ENCODE results near the gene ALX4.

Gene ALX4

DNA sequence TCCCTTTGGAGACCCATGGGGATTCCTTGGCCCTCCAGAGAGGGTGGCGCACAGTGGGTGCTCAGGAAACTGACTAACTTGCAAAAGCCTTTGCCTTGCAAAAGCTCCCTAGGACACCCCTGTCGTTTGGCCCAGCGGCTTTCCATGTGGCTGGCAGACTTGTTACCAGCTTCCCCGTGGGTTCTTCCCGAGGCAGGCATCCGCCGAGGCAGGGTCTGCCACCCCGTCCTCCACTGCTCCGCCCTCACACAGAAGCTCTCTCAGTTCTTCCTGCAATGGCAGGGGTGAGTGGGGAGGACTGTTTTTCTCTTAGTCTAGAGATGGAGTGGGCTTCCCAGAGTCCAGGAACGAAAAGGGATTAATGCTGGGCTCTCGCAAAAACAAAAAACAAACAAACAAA is 23.0 kb downstream of the ALX4 start:
- H3K9me3 ChIP-seq (ENCODE audit: low read length), result no peaks in the 10 kb centered on the region
- no peak overlapping the region for H3K4me3 ChIP-seq (ENCODE audit: low read depth in 1 of 2, low read length in 2 of 2)
- no peaks in the 10 kb centered on the region for H3K4me1 ChIP-seq (ENCODE audit: insufficient read depth, low read length)
- H3K9ac ChIP-seq (ENCODE audit: low read length), result no peak overlapping the region
- H3K27me3 ChIP-seq (ENCODE audit: control insufficient read depth in 1 of 2, insufficient read depth in 2 of 2, low read length in 2 of 2), result peaks cover 0 to 8% of the 10 kb centered on the region in 2 donors
- no peak overlapping the region for H3K27ac ChIP-seq (ENCODE audit: low read depth, low read length)
- H3K36me3 ChIP-seq (ENCODE audit: insufficient read depth, low read length), result no peaks in the 10 kb centered on the region

DNA sequence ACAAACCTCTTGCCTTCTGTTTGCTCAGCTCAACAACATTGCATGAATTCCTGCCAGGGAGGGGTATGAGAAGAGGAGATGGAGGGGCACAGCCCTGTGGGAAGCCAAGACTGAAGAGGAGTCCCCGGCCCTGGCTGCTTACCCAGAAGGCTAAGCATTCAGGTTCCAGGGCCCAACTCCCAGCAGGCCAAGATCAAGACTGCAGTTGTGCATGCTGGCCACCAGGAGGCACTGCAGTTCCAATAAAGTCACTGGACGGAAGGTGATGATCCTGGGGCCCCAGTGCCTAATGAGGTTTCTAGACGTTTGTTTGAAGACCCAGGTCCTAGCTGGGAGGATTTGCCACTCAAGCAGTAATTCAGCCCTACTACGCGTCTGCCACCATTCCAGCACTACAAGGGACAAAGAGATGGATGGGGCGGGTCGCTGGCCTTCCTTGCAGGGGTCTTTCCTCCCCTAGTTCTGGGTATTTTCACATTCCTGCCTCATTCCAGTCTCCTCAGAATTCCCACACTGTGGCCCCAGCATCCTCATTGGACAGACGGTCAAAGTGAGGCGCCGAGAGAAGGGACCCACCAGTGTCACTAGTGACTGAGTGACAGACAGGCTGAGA is 23.6 kb downstream of the ALX4 start:
- Histone ChIP-seq H3K4me1 (ENCODE audit: insufficient read depth, low read length) (no peaks in the 10 kb centered on the region), H3K9me3 (ENCODE audit: low read length) (no peaks in the 10 kb centered on the region), H3K4me3 (ENCODE audit: low read depth in 1 of 2, low read length in 2 of 2) (no peak overlapping the region), H3K36me3 (ENCODE audit: insufficient read depth, low read length) (no peaks in the 10 kb centered on the region), H3K27ac (ENCODE audit: low read depth, low read length) (no peak overlapping the region), H3K9ac (ENCODE audit: low read length) (no peak overlapping the region), H3K27me3 (ENCODE audit: control insufficient read depth in 1 of 2, insufficient read depth in 2 of 2, low read length in 2 of 2) (peaks cover 0 to 8% of the 10 kb centered on the region in 2 donors)

DNA sequence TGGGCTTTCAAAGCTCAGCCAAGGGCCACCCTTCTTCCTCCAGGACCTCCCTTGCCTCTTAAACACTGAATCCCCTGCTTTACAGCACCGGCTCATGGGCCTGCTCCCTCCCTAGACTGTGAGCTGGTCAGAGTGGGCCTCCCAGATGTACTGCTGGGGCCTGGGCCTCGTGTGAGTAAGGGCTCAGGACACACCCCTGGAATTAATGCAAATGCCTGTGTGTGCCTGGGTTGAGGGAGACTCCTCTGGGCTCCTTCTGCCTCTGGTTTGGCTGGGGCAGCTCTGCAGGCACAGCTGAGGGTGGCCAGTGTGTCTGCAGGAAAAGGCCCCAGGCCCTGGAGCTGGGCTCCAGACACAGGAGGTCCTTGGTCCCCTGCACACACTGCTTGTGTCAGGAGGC is 24.2 kb downstream of the ALX4 start:
- Histone ChIP-seq H3K36me3 (ENCODE audit: insufficient read depth, low read length) (no peaks in the 10 kb centered on the region), H3K4me1 (ENCODE audit: insufficient read depth, low read length) (no peaks in the 10 kb centered on the region), H3K9me3 (ENCODE audit: low read length) (no peaks in the 10 kb centered on the region), H3K4me3 (ENCODE audit: low read depth in 1 of 2, low read length in 2 of 2) (no peak overlapping the region), H3K27me3 (ENCODE audit: control insufficient read depth in 1 of 2, insufficient read depth in 2 of 2, low read length in 2 of 2) (peaks cover 0 to 8% of the 10 kb centered on the region in 2 donors), H3K27ac (ENCODE audit: low read depth, low read length) (no peak overlapping the region), H3K9ac (ENCODE audit: low read length) (no peak overlapping the region)

DNA sequence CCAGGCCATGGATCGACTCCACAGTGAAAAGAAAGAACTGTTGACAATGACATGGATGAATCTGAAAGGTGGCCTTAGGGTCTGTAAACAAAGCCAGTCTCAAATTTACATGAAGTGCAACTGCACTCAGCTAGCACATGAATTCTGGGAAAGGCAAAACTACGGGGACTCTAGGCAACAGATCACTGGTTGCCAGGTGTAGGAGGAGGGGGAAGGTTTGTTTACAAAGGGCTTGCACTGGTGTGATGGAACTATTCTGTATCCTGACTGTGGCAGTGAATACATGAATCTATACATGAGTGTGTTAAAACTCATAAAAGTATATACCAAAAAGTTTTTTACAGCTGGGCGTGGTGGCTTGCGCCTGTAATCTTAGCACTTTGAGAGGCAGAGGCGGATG is 27.3 kb downstream of the ALX4 start:
- no peak overlapping the region for H3K27ac ChIP-seq (ENCODE audit: low read depth, low read length)
- H3K9me3 ChIP-seq (ENCODE audit: low read length), result no peaks in the 10 kb centered on the region
- H3K4me1 ChIP-seq (ENCODE audit: insufficient read depth, low read length), result no peaks in the 10 kb centered on the region
- H3K36me3 ChIP-seq (ENCODE audit: insufficient read depth, low read length), result no peaks in the 10 kb centered on the region
- no peak overlapping the region for H3K9ac ChIP-seq (ENCODE audit: low read length)
- peaks cover 0 to 8% of the 10 kb centered on the region in 2 donors for H3K27me3 ChIP-seq (ENCODE audit: control insufficient read depth in 1 of 2, insufficient read depth in 2 of 2, low read length in 2 of 2)
- H3K4me3 ChIP-seq (ENCODE audit: low read depth in 1 of 2, low read length in 2 of 2), result no peak overlapping the region

DNA sequence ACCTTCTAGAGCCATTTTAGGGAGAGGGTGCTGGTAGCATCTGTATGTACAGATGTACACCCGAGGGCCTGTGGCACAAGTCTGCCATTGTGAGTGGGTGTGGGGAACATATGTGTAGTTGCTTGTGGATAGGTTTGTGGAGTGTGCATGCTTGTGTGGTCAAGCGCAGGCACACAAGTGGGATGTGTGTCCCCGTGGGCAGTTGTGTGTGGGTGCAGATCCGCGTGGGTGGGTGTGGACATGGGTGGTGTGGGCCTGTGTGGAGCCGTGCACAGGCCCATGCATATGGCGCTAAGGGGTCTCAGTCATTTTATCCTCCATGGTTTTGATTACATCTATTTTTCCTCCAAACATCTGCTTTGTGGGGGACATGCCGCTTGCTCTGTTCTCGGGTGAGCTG is 28.8 kb downstream of the ALX4 start:
- Histone ChIP-seq H3K4me3 (ENCODE audit: low read depth in 1 of 2, low read length in 2 of 2) (no peak overlapping the region), H3K4me1 (ENCODE audit: insufficient read depth, low read length) (no peaks in the 10 kb centered on the region), H3K36me3 (ENCODE audit: insufficient read depth, low read length) (no peaks in the 10 kb centered on the region), H3K27ac (ENCODE audit: low read depth, low read length) (no peak overlapping the region), H3K27me3 (ENCODE audit: control insufficient read depth in 1 of 2, insufficient read depth in 2 of 2, low read length in 2 of 2) (no peaks in the 10 kb centered on the region), H3K9me3 (ENCODE audit: low read length) (no peaks in the 10 kb centered on the region), H3K9ac (ENCODE audit: low read length) (no peak overlapping the region)

DNA sequence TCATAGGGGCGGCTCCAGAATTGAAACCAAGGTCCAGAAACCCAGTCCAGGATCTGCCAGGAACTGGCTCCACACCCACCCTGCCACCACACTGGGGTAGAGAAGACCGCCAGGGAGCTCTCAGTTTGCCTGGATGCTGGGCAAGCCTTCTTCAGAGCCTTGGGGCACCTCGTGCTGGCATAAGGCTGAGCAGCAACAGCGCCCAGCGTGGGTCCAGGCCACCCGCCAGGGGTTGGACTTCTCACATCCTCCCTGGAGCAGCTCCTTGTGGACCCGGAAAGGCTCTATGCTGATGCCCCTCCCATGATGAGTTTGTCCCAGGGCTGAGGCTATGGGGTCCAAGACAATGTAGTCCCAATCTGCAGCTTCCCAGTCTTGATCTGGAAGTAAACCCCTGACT is 29.7 kb downstream of the ALX4 start:
- H3K27ac ChIP-seq (ENCODE audit: low read depth, low read length), result no peak overlapping the region
- H3K4me3 ChIP-seq (ENCODE audit: low read depth in 1 of 2, low read length in 2 of 2), result no peak overlapping the region
- no peaks in the 10 kb centered on the region for H3K36me3 ChIP-seq (ENCODE audit: insufficient read depth, low read length)
- no peak overlapping the region for H3K9ac ChIP-seq (ENCODE audit: low read length)
- H3K4me1 ChIP-seq (ENCODE audit: insufficient read depth, low read length), result no peaks in the 10 kb centered on the region
- H3K9me3 ChIP-seq (ENCODE audit: low read length), result no peaks in the 10 kb centered on the region
- H3K27me3 ChIP-seq (ENCODE audit: control insufficient read depth in 1 of 2, insufficient read depth in 2 of 2, low read length in 2 of 2), result no peaks in the 10 kb centered on the region

DNA sequence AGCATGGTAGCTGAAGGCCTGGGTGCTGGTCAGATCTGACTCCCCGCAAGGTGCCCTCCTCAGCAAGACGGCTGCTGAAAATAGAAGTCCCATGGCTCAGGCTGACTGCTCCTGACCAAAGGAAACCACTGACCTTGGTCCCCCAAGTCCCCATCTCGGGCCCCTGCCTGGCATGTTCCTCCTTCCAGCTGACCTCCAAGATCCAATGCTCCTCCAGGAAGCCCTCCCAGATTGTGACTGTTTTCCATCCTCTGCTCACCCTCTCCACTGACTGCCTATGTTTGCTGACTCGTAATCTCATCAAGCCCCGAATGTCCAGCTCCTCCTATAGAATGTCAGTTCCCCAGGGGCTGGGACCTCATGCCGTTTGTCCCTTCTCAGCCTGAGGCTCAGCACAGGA is 30.5 kb downstream of the ALX4 start:
- Histone ChIP-seq H3K4me3 (ENCODE audit: low read depth in 1 of 2, low read length in 2 of 2) (no peak overlapping the region), H3K27ac (ENCODE audit: low read depth, low read length) (no peak overlapping the region), H3K4me1 (ENCODE audit: insufficient read depth, low read length) (no peaks in the 10 kb centered on the region), H3K9ac (ENCODE audit: low read length) (no peak overlapping the region), H3K36me3 (ENCODE audit: insufficient read depth, low read length) (no peaks in the 10 kb centered on the region), H3K27me3 (ENCODE audit: control insufficient read depth in 1 of 2, insufficient read depth in 2 of 2, low read length in 2 of 2) (no peaks in the 10 kb centered on the region), H3K9me3 (ENCODE audit: low read length) (no peaks in the 10 kb centered on the region)

DNA sequence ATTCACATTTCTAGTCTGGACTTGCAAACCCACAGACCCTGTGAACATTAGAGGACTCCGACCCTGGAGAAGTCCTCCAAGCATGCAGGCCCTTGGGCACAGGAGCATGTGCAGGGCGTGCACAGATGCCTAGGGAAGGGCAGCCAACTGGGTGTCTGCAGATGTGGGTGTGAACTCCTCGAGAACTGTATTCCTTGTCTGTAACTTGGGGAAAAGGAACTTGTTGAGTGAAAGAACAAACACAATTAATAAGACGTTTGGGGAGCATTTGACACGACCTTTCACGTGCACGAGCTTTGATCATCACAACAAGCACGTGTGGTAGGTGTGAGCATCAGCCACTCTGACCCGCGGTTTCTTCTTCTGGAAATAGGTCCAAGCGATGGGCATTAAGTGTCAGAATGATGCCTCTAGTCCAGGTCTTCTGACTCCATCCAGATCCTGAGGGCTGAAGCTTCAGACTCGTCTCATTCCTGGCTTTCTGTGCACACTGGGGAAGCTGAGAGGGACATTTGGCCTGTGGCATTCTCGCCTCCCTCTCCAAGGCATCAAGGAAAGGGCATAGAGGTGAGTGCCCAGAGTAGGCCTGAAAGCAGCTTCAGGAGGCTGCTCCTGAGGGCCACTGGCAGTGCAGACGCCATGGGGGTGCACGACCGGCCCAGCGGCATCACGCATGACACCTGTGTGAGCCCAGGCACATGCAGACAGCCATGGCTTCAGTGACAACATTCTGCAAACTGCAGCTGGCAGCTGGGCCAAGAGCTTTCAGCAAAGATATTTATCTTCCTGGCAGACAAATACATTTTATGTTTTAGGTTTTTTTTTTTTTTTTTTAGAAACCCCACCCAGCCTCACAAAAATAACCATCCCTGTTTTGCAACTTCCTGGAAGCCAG is 32.5 kb downstream of the ALX4 start:
- Histone ChIP-seq H3K27ac (ENCODE audit: low read depth, low read length) (no peak overlapping the region), H3K27me3 (ENCODE audit: control insufficient read depth in 1 of 2, insufficient read depth in 2 of 2, low read length in 2 of 2) (no peaks in the 10 kb centered on the region), H3K36me3 (ENCODE audit: insufficient read depth, low read length) (no peaks in the 10 kb centered on the region), H3K4me3 (ENCODE audit: low read depth in 1 of 2, low read length in 2 of 2) (no peak overlapping the region), H3K9me3 (ENCODE audit: low read length) (no peaks in the 10 kb centered on the region), H3K9ac (ENCODE audit: low read length) (no peak overlapping the region), H3K4me1 (ENCODE audit: insufficient read depth, low read length) (no peaks in the 10 kb centered on the region)

DNA sequence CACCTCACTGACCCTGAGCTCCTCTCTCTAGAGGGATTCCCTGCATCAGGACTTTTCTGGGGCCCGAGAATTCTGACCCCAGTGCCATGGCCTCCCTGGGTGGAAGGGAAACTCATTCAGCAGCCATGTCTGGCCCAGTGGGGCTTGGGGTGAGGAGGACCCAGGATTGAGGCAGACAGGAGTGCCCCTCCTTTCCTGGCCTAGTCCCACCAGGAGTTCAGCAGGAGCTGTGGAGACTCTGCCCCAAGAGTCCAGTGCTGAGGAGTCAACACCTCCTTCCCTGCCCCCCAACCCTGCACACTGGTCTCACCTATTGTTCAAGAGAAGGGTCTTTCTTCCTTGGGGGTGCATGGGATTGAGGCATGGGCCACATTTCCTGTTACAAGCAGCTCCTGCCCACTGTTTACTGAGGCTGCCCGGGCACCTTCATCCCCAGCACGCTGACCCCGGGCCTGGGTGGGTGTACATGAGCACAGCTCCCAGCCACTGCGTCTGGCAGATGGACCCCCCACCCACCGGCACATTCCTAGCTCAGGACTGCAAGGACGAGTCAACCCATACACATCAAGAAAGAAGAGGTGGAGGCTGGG is 33.9 kb downstream of the ALX4 start:
- no peak overlapping the region for H3K4me3 ChIP-seq (ENCODE audit: low read depth in 1 of 2, low read length in 2 of 2)
- no peak overlapping the region for H3K27ac ChIP-seq (ENCODE audit: low read depth, low read length)
- no peak overlapping the region for H3K9ac ChIP-seq (ENCODE audit: low read length)
- no peaks in the 10 kb centered on the region for H3K9me3 ChIP-seq (ENCODE audit: low read length)
- no peaks in the 10 kb centered on the region for H3K36me3 ChIP-seq (ENCODE audit: insufficient read depth, low read length)
- H3K4me1 ChIP-seq (ENCODE audit: insufficient read depth, low read length), result no peaks in the 10 kb centered on the region
- no peaks in the 10 kb centered on the region for H3K27me3 ChIP-seq (ENCODE audit: control insufficient read depth in 1 of 2, insufficient read depth in 2 of 2, low read length in 2 of 2)

DNA sequence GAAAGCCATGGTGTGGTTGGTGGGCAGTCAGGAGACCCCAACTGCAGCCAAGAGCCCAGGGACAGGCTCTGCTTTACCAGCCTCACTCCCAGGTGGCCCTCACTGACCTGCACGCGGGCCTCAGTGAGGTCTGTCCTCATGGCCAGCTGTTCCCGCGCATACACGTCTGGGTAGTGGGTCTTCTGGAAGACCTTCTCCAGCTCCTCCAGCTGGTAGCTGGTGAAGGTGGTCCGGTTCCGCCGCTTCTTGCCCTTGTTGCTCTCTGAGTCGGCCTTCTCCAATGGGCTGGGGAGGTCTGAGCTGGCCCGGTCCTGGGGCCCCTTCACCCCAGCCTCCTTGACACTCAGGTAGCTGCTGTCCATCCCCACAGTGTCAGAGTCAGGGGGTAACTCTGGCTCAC is 34.7 kb downstream of the ALX4 start:
- H3K4me1 ChIP-seq (ENCODE audit: insufficient read depth, low read length), result no peaks in the 10 kb centered on the region
- no peaks in the 10 kb centered on the region for H3K9me3 ChIP-seq (ENCODE audit: low read length)
- H3K4me3 ChIP-seq (ENCODE audit: low read depth in 1 of 2, low read length in 2 of 2), result no peak overlapping the region
- no peak overlapping the region for H3K9ac ChIP-seq (ENCODE audit: low read length)
- H3K36me3 ChIP-seq (ENCODE audit: insufficient read depth, low read length), result no peaks in the 10 kb centered on the region
- H3K27me3 ChIP-seq (ENCODE audit: control insufficient read depth in 1 of 2, insufficient read depth in 2 of 2, low read length in 2 of 2), result no peaks in the 10 kb centered on the region
- no peak overlapping the region for H3K27ac ChIP-seq (ENCODE audit: low read depth, low read length)

DNA sequence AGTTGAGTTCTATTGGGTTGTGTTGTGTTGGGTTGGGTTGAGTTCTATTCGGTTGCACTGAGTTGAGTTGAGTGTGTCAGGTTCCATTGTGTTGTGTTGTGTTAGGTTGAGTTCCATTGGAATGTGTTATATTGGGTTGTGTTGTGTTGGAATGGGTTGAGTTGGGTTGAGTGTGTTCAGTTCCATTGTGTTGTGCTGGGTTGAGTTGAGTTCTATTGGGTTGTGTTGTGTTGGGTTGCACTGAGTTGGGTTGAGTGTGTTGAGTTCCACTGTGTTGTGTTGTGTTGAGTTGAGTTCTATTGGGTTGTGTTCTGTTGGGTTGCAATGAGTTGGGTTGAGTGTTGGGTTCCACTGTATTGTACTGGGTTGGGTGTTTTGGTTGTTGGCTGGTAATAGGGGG is 35.5 kb downstream of the ALX4 start:
- Histone ChIP-seq H3K27ac (ENCODE audit: low read depth, low read length) (no peak overlapping the region), H3K4me1 (ENCODE audit: insufficient read depth, low read length) (no peaks in the 10 kb centered on the region), H3K9me3 (ENCODE audit: low read length) (no peaks in the 10 kb centered on the region), H3K27me3 (ENCODE audit: control insufficient read depth in 1 of 2, insufficient read depth in 2 of 2, low read length in 2 of 2) (no peaks in the 10 kb centered on the region), H3K36me3 (ENCODE audit: insufficient read depth, low read length) (no peaks in the 10 kb centered on the region), H3K9ac (ENCODE audit: low read length) (no peak overlapping the region), H3K4me3 (ENCODE audit: low read depth in 1 of 2, low read length in 2 of 2) (no peak overlapping the region)
